Neural cell (in vitro differentiated cells): ENCODE results near the gene FA2H.

Source experiments
- TAF1 ChIP-seq: IDR thresholded peaks from 2 replicates; pipeline ENCODE4 v1.6.1; 2012; ENCODE audit warnings: low read depth
- TF ChIP-seq, protein P1 (sequence below): fragments of 450-650 bp; IDR thresholded peaks from 2 replicates; pipeline ENCODE4 v1.5.1; 2014; ENCODE audit warnings: antibody characterized with exemption, mild to moderate bottlenecking, moderate library complexity; ENCODE audit not compliant: poor library complexity, severe bottlenecking

- TF ChIP-seq, protein P1, sequence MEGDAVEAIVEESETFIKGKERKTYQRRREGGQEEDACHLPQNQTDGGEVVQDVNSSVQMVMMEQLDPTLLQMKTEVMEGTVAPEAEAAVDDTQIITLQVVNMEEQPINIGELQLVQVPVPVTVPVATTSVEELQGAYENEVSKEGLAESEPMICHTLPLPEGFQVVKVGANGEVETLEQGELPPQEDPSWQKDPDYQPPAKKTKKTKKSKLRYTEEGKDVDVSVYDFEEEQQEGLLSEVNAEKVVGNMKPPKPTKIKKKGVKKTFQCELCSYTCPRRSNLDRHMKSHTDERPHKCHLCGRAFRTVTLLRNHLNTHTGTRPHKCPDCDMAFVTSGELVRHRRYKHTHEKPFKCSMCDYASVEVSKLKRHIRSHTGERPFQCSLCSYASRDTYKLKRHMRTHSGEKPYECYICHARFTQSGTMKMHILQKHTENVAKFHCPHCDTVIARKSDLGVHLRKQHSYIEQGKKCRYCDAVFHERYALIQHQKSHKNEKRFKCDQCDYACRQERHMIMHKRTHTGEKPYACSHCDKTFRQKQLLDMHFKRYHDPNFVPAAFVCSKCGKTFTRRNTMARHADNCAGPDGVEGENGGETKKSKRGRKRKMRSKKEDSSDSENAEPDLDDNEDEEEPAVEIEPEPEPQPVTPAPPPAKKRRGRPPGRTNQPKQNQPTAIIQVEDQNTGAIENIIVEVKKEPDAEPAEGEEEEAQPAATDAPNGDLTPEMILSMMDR: no peak
- TF ChIP-seq TAF1: no peak
Observed at GRCh38 chr16:74718140-74718539, 56.5 kb downstream of the FA2H start.
